Choroid plexus epithelial cell (primary cell): ENCODE results near the gene SMG1.

ENCODE experiments used
- DNase-seq: peaks from one replicate; pipeline ENCODE4 v3.0.0-alpha.2; 2010; ENCODE audit warnings: low read depth
- H3K4me3 ChIP-seq: 2 replicates; pipeline ENCODE4 v1.5.1; 2011; ENCODE audit warnings: low read depth, mild to moderate bottlenecking, control low read depth, low read length, moderate library complexity
- CTCF ChIP-seq: conservative IDR thresholded peaks from 2 replicates; pipeline ENCODE4 v1.5.1; 2011; ENCODE audit warnings: low read depth, mild to moderate bottlenecking, control low read depth, inconsistent platforms, low read length, moderate library complexity

Gene SMG1

GRCh38 chr16:18841833-18842525 is 84.2 kb downstream of the SMG1 start:
- DNase-seq, result no peak
- no peak for TF ChIP-seq CTCF

DNA sequence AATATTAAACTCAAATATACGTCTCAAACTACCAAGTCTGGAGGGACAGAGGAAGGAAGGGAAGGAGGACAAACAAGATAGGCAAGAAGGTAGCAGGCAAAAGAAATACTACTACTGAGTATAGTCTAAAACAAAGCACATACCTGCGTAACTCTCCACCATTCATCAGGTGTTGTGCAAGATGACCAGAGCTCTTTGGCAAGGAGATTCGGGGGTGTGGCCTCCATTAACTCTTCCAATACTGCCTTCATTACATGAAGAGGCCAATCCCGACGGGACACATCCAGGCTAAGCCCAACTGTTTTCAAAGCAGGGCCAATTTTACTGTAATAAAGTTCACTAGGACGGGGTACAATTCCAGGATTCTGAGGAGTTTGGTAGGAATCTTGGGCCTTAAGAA is 86.7 kb downstream of the SMG1 start:
- DNase-seq, result peak; percentile 6
- TF ChIP-seq CTCF, result no peak
- H3K4me3 ChIP-seq, result no peak overlapping the region

More at GRCh38 chr16:18841833-18842525, 84.2 kb downstream of the SMG1 start:
- no peak overlapping the region for H3K4me3 ChIP-seq

DNA sequence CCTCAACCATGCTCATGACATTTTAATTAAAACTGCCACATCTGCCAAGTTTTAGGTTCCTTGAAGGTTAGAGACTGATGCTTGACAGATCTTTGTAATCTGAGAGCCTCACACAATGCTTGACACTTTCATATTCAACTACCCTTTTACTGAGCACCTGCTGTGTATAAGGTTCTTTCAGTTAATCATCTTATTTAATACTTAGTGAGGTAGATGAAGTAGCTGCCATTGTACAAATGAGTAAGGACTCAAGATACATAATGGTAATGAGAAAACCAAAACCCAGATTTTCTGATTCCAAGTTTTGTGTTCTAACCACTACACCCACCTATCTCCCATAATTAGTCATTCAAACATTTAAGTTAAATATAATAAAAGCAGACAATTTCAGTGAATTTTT is 89.5 kb downstream of the SMG1 start:
- no peak for DNase-seq
- H3K4me3 ChIP-seq, result no peak overlapping the region
- TF ChIP-seq CTCF, result no peak

GRCh38 chr16:18834864-18835263 is 91.3 kb downstream of the SMG1 start:
- TF ChIP-seq CTCF, result no peak
- no peak overlapping the region for H3K4me3 ChIP-seq

GRCh38 chr16:18833707-18834505 is 92.3 kb downstream of the SMG1 start:
- no peak for TF ChIP-seq CTCF
- DNase-seq, result no peak
- no peak overlapping the region for H3K4me3 ChIP-seq

More at GRCh38 chr16:18834864-18835263, 91.3 kb downstream of the SMG1 start:
- DNase-seq, result peak; percentile 9

- TF ChIP-seq CTCF, result no peak
- H3K4me3 ChIP-seq, result no peak overlapping the region
- no peak for DNase-seq
These were observed 93.6 kb downstream of the SMG1 start for GRCh38 chr16:18832613-18833012.
